Gastroesophageal sphincter (tissue), 3 donors: ENCODE data around the gene JAM3.

Source experiments
- CTCF ChIP-seq, 4 experiments: fragments of 200-600 bp in 2 of 4; fragments of 450-650 bp in 2 of 4; sonication (generic) in 1 of 4; IDR thresholded peaks; one replicate each; pipeline ENCODE4 v1.5.1; 2017 to 2019; ENCODE audit warnings: antibody characterized with exemption in 4 of 4, mild to moderate bottlenecking in 2 of 4, moderate library complexity in 2 of 4
- EP300 ChIP-seq: sonication (generic); formaldehyde crosslinking; IDR thresholded peaks from one replicate; pipeline ENCODE4 v1.6.1; 2017; ENCODE audit warnings: antibody characterized with exemption, mild to moderate bottlenecking
- POLR2AphosphoS5 ChIP-seq: sonication (generic); formaldehyde crosslinking; IDR thresholded peaks from one replicate; pipeline ENCODE4 v1.6.1; 2017; ENCODE audit warnings: antibody characterized with exemption

- no peak for TF ChIP-seq POLR2AphosphoS5
- no peak for TF ChIP-seq CTCF (IDR thresholded peaks at IDR 0.05)
- TF ChIP-seq EP300: no peak
These were observed 47.5 kb upstream of the JAM3 start for GRCh38 chr11:134021326-134021725.
